GM18909 (cell line): ENCODE data around the gene ATXN10.

Experiments used
- ATAC-seq: cut with Tn5 transposase; IDR thresholded peaks from one replicate; pipeline ENCODE4 v1.9.1; 2021; ENCODE audit warnings: mild to moderate bottlenecking; ENCODE audit not compliant: unreplicated experiment, poor library complexity

The ATXN10 gene

GRCh38 chr22:45882881-45883810 is 211.5 kb downstream of the ATXN10 start:
- ATAC-seq = no peak

- no peak for ATAC-seq
Measured at GRCh38 chr22:45883811-45884170, 212.2 kb downstream of the ATXN10 start.

- no peak for ATAC-seq
Measured at GRCh38 chr22:45884201-45885062, 212.8 kb downstream of the ATXN10 start.

- no peak for ATAC-seq
Measured at GRCh38 chr22:45885171-45885840, 213.7 kb downstream of the ATXN10 start.

GRCh38 chr22:45885941-45886395 is 214.3 kb downstream of the ATXN10 start:
- no peak for ATAC-seq

- no peak for ATAC-seq
Measured at GRCh38 chr22:45886540-45886939, 214.9 kb downstream of the ATXN10 start.

GRCh38 chr22:45887202-45888131 is 215.8 kb downstream of the ATXN10 start:
- no peak for ATAC-seq

GRCh38 chr22:45888221-45889092 is 216.8 kb downstream of the ATXN10 start:
- ATAC-seq = no peak

- ATAC-seq = no peak
Measured at GRCh38 chr22:45889093-45889538, 217.5 kb downstream of the ATXN10 start.

GRCh38 chr22:45889539-45890350 is 218.1 kb downstream of the ATXN10 start:
- ATAC-seq = no peak

- no peak for ATAC-seq
Measured at GRCh38 chr22:45890351-45890635, 218.7 kb downstream of the ATXN10 start.

GRCh38 chr22:45891021-45891421 is 219.4 kb downstream of the ATXN10 start:
- no peak for ATAC-seq

GRCh38 chr22:45891471-45891995 is 219.9 kb downstream of the ATXN10 start:
- no peak for ATAC-seq

GRCh38 chr22:45891996-45892621 is 220.5 kb downstream of the ATXN10 start:
- ATAC-seq = no peak

GRCh38 chr22:45892681-45893461 is 221.2 kb downstream of the ATXN10 start:
- ATAC-seq = no peak

- ATAC-seq = no peak
Measured at GRCh38 chr22:45893516-45893915, 221.9 kb downstream of the ATXN10 start.
